PC-9 (cell line): ENCODE measurements around the gene CERCAM. TPM values are rescaled to one million over a fixed set of nuclear protein-coding genes. Genes with fewer than 3 reads are reported as not detected.

Experiments used
- BruUV-seq: library from RNA; stranded (reverse); fragments of 400-500 nt; replicated peaks from 2 replicates; lab custom pipeline; 2021; lab: Mats Ljungman, UMichigan
- CTCF ChIA-PET: fragments of 300-600 bp; sonication (Branson Sonifier 250); formaldehyde crosslinking; loops from one replicate; lab custom pipeline; 2022; ENCODE audit warnings: antibody characterized with exemption; lab: Charles Lee
- POLR2A ChIA-PET: fragments of 300-600 bp; sonication (Branson Sonifier 250); formaldehyde crosslinking; loops from one replicate; lab custom pipeline; 2022; ENCODE audit warnings: antibody characterized with exemption; ENCODE audit not compliant: unreplicated experiment; lab: Charles Lee
- DNase-seq, 2 experiments: peaks; one replicate each; pipeline versions ENCODE4 v3.0.0 to v3.0.0-alpha.2; 2015 to 2022; ENCODE audit warnings: mixed read lengths in 1 of 2
- H2AFZ ChIP-seq: fragments of 200-600 bp; sonication (generic); 2 replicates; pipeline ENCODE4 v1.8.1; 2017; ENCODE audit warnings: antibody characterized with exemption
- H3F3A ChIP-seq: fragments of 200-600 bp; sonication (generic); 2 replicates; pipeline ENCODE4 v1.8.1; 2017; ENCODE audit warnings: antibody characterized with exemption, mild to moderate bottlenecking, low read depth; ENCODE audit not compliant: insufficient read depth
- H3K27ac ChIP-seq: fragments of 200-600 bp; sonication (generic); 2 replicates; pipeline ENCODE4 v1.6.1; 2016; ENCODE audit warnings: mixed run types
- H3K27me3 ChIP-seq: fragments of 200-600 bp; sonication (generic); 2 replicates; pipeline ENCODE4 v1.6.1; 2016; ENCODE audit warnings: low read depth, mixed run types; ENCODE audit not compliant: insufficient read depth
- H3K36me3 ChIP-seq: fragments of 200-600 bp; sonication (generic); 2 replicates; pipeline ENCODE4 v1.6.1; 2016; ENCODE audit warnings: low read depth, mixed run types
- H3K4me1 ChIP-seq: fragments of 200-600 bp; sonication (generic); replicated peaks from 2 replicates; pipeline ENCODE4 v1.6.1; 2016; ENCODE audit warnings: mixed run types; ENCODE audit not compliant: insufficient read depth
- H3K4me2 ChIP-seq: fragments of 200-600 bp; sonication (generic); 2 replicates; pipeline ENCODE4 v1.6.1; 2017; ENCODE audit warnings: mixed run types
- H3K4me3 ChIP-seq: fragments of 200-600 bp; sonication (generic); 2 replicates; pipeline ENCODE4 v1.6.1; 2016; ENCODE audit warnings: mixed run types
- H3K79me2 ChIP-seq: fragments of 200-600 bp; sonication (generic); 2 replicates; pipeline ENCODE4 v1.6.1; 2017; ENCODE audit warnings: low read depth, mixed run types
- H3K9me2 ChIP-seq: fragments of 200-600 bp; sonication (generic); 2 replicates; pipeline ENCODE4 v1.8.1; 2017; ENCODE audit warnings: mild to moderate bottlenecking; ENCODE audit not compliant: insufficient read depth
- H3K9me3 ChIP-seq: fragments of 200-600 bp; sonication (generic); 2 replicates; pipeline ENCODE4 v1.8.1; 2016; ENCODE audit warnings: low read depth; ENCODE audit not compliant: insufficient read depth
- H4K20me1 ChIP-seq: fragments of 200-600 bp; sonication (generic); 2 replicates; pipeline ENCODE4 v1.8.1; 2017; ENCODE audit not compliant: insufficient read depth
- CTCF ChIP-seq: fragments of 200-600 bp; sonication (generic); conservative IDR thresholded peaks from 2 replicates; pipeline ENCODE4 v1.6.1; 2017; ENCODE audit warnings: mixed run types, antibody characterized with exemption, mild to moderate bottlenecking, moderate library complexity
- EZH2 ChIP-seq: fragments of 200-600 bp; sonication (generic); IDR thresholded peaks from 2 replicates; pipeline ENCODE4 v1.8.0; 2017; ENCODE audit warnings: antibody characterized with exemption, low read depth
- intact Hi-C: fragments of 100-400 bp; cut with micrococcal nuclease; formaldehyde crosslinking; loops from one replicate; pipeline ENCODE4 v1.10.0; 2022; ENCODE audit not compliant: unreplicated experiment
- total RNA-seq: library from RNA; stranded (reverse); gene quantifications from 2 replicates; pipeline ENCODE4 v1.2.3, GENCODE V29; 2021

Gene CERCAM
- total RNA-seq, 1 experiment from 2014 or later = 87.2 TPM

- Histone ChIP-seq H4K20me1 (no peaks in the 10 kb centered on the region), H3K4me2 (no peak overlapping the region), H3F3A (peaks cover 8% of the 10 kb centered on the region), H3K9me3 (no peaks in the 10 kb centered on the region), H3K4me1 (peaks cover 12% of the 10 kb centered on the region), H3K9me2 (no peaks in the 10 kb centered on the region), H3K27ac (no peak overlapping the region), H3K4me3 (no peak overlapping the region), H3K79me2 (no peaks in the 10 kb centered on the region), H2AFZ (no peak overlapping the region), H3K27me3 (no peaks in the 10 kb centered on the region), H3K36me3 (no peaks in the 10 kb centered on the region)
- intact Hi-C loops = no loop called here
- TF ChIP-seq CTCF (no peak), EZH2 (no peak)
- DNase-seq = no peak
- POLR2A ChIA-PET = interaction anchor here (0.6 kb wide), 1 partner anchor 128 kb away, joined by 10 read pairs; the partner anchor contains the start of gene SPTAN1
- BruUV-seq = no TSS peak
- CTCF ChIA-PET = interaction anchor here (0.6 to 0.8 kb wide), 2 partner anchors 71 to 540 kb away, joined by 5 read pairs; no protein-coding TSS in a partner anchor
These were observed 3.7 kb downstream of the CERCAM start for GRCh38 chr9:128424268-128424780.

- Histone ChIP-seq H3F3A (no peaks in the 10 kb centered on the region), H2AFZ (no peak overlapping the region), H4K20me1 (no peaks in the 10 kb centered on the region), H3K4me2 (no peak overlapping the region), H3K4me3 (no peak overlapping the region), H3K9me3 (no peaks in the 10 kb centered on the region), H3K27me3 (no peaks in the 10 kb centered on the region), H3K27ac (no peak overlapping the region), H3K36me3 (no peaks in the 10 kb centered on the region), H3K9me2 (no peaks in the 10 kb centered on the region), H3K79me2 (no peaks in the 10 kb centered on the region), H3K4me1 (peaks cover 2% of the 10 kb centered on the region; the same call in 1 of the 2 replicates)
- DNase-seq = no peak
- ChIA-PET POLR2A (interaction anchor here (0.6 kb wide), 1 partner anchor 8 kb away, joined by 3 read pairs; no protein-coding TSS in a partner anchor), CTCF (interaction anchor here (0.7 kb wide), 1 partner anchor 162 kb away, joined by 5 read pairs; no protein-coding TSS in a partner anchor)
- intact Hi-C loops = no loop called here
- TF ChIP-seq EZH2 (no peak), CTCF (no peak)
- BruUV-seq = no TSS peak
These were observed 8.2 kb downstream of the CERCAM start for GRCh38 chr9:128428644-128429512.

- Histone ChIP-seq H4K20me1 (no peaks in the 10 kb centered on the region), H3K79me2 (no peaks in the 10 kb centered on the region), H2AFZ (no peak overlapping the region), H3K36me3 (no peaks in the 10 kb centered on the region), H3K4me2 (no peak overlapping the region), H3K27ac (no peak overlapping the region), H3F3A (no peaks in the 10 kb centered on the region), H3K9me3 (no peaks in the 10 kb centered on the region), H3K4me1 (no peaks in the 10 kb centered on the region), H3K27me3 (no peaks in the 10 kb centered on the region), H3K4me3 (no peak overlapping the region), H3K9me2 (no peaks in the 10 kb centered on the region)
- intact Hi-C loops = no loop called here
- ChIA-PET CTCF (interaction anchor here (0.7 kb wide), 2 partner anchors 9 to 162 kb away, joined by 3 to 5 read pairs; no protein-coding TSS in a partner anchor), POLR2A (interaction anchor here (0.6 kb wide), 1 partner anchor 9 kb away, joined by 3 read pairs; no protein-coding TSS in a partner anchor)
- no TSS peak for BruUV-seq
- TF ChIP-seq EZH2 (no peak), CTCF (no peak)
- no peak for DNase-seq
These were observed 8.9 kb downstream of the CERCAM start for GRCh38 chr9:128429513-128430086.
